Measurements from ENCODE around the gene DPF1. TPM values are rescaled to one million over a fixed set of nuclear protein-coding genes. Genes with fewer than 3 reads are reported as not detected.
A peak's percentile ranks its signal among the peaks of the same experiment; 100 is the strongest.

DPF1 gene
- total RNA-seq, 1 experiment from 2014 or later: 7.5 TPM

DNA sequence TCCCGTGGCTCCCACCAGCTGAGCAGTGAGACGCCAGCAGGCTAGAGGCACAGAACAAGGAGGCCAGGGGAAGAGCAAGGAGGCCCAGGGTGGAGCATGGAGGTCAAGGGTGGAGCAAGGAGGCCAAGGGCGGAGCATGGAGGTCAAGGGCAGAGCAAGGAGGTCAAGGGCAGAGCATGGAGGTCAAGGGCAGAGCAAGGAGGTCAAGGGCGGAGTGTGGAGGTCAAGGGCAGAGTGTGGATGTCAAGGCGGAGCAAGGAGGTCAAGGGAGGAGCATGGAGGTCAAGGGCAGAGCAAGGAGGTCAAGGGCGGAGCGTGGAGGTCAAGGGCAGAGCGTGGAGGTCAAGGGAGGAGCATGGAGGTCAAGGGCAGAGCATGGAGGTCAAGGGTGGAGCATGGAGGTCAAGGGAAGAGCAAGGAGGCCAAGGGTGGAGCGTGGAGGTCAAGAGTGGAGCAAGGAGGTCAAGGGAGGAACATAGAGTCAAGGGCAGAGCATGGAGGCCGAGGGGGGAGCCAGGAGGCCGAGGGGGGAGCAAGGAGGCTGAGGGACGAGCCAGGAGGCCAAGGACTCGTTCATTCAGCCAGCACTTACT, 27.7 kb downstream of the DPF1 start:
- DNase-seq (ENCODE audit: low read depth, low spot score) (no peak), ATAC-seq (no peak)
- Histone ChIP-seq H3K4me3 (ENCODE audit: low read depth in 2 of 2, low read length in 2 of 2) (no peak overlapping the region), H3K27me3 (ENCODE audit: control insufficient read depth, insufficient read depth, low read length) (no peaks in the 10 kb centered on the region), H3K4me1 (ENCODE audit: control insufficient read depth, insufficient read depth, low read length) (no peaks in the 10 kb centered on the region), H3K36me3 (ENCODE audit: control insufficient read depth, insufficient read depth, low read length) (no peaks in the 10 kb centered on the region), H3K27ac (ENCODE audit: low read length) (no peak overlapping the region), H3K9me3 (ENCODE audit: control insufficient read depth, insufficient read depth, low read depth, low read length) (no peaks in the 10 kb centered on the region)
- CTCF ChIA-PET: no interaction called here
- intact Hi-C loops (cut with micrococcal nuclease; ENCODE audit: unreplicated experiment) (no loop called here), in situ Hi-C loops (cut with HindIII; ENCODE audit: low pct_unique_long_range_greater_than_20kb, low sequenced_read_pairs) (no loop called here)
- TSS peak; percentile 68 for BruUV-seq (replicated peaks)
- POLR2A ChIA-PET: interaction anchor here (0.6 kb wide), 1 partner anchor 54 kb away, joined by 3 read pairs; no protein-coding TSS in a partner anchor
- TF ChIP-seq TCF7L2 (IDR thresholded peaks at IDR 0.05; ENCODE audit: low read depth, low read length): no peak
- TF ChIP-seq SIN3A (IDR thresholded peaks at IDR 0.05; ENCODE audit: borderline replicate concordance, insufficient read depth, low read depth, low read length): no peak
- TF ChIP-seq, protein P1, sequence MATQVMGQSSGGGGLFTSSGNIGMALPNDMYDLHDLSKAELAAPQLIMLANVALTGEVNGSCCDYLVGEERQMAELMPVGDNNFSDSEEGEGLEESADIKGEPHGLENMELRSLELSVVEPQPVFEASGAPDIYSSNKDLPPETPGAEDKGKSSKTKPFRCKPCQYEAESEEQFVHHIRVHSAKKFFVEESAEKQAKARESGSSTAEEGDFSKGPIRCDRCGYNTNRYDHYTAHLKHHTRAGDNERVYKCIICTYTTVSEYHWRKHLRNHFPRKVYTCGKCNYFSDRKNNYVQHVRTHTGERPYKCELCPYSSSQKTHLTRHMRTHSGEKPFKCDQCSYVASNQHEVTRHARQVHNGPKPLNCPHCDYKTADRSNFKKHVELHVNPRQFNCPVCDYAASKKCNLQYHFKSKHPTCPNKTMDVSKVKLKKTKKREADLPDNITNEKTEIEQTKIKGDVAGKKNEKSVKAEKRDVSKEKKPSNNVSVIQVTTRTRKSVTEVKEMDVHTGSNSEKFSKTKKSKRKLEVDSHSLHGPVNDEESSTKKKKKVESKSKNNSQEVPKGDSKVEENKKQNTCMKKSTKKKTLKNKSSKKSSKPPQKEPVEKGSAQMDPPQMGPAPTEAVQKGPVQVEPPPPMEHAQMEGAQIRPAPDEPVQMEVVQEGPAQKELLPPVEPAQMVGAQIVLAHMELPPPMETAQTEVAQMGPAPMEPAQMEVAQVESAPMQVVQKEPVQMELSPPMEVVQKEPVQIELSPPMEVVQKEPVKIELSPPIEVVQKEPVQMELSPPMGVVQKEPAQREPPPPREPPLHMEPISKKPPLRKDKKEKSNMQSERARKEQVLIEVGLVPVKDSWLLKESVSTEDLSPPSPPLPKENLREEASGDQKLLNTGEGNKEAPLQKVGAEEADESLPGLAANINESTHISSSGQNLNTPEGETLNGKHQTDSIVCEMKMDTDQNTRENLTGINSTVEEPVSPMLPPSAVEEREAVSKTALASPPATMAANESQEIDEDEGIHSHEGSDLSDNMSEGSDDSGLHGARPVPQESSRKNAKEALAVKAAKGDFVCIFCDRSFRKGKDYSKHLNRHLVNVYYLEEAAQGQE (IDR thresholded peaks at IDR 0.05; ENCODE audit: insufficient read depth in 1 of 2, low read depth in 2 of 2, low read length in 1 of 2): no peak
- no peak for TF ChIP-seq POLR2AphosphoS5 (IDR thresholded peaks at IDR 0.05; ENCODE audit: low read depth, low read length)
- TF ChIP-seq, protein P2, sequence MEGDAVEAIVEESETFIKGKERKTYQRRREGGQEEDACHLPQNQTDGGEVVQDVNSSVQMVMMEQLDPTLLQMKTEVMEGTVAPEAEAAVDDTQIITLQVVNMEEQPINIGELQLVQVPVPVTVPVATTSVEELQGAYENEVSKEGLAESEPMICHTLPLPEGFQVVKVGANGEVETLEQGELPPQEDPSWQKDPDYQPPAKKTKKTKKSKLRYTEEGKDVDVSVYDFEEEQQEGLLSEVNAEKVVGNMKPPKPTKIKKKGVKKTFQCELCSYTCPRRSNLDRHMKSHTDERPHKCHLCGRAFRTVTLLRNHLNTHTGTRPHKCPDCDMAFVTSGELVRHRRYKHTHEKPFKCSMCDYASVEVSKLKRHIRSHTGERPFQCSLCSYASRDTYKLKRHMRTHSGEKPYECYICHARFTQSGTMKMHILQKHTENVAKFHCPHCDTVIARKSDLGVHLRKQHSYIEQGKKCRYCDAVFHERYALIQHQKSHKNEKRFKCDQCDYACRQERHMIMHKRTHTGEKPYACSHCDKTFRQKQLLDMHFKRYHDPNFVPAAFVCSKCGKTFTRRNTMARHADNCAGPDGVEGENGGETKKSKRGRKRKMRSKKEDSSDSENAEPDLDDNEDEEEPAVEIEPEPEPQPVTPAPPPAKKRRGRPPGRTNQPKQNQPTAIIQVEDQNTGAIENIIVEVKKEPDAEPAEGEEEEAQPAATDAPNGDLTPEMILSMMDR (IDR thresholded peaks at IDR 0.05): no peak

DNA sequence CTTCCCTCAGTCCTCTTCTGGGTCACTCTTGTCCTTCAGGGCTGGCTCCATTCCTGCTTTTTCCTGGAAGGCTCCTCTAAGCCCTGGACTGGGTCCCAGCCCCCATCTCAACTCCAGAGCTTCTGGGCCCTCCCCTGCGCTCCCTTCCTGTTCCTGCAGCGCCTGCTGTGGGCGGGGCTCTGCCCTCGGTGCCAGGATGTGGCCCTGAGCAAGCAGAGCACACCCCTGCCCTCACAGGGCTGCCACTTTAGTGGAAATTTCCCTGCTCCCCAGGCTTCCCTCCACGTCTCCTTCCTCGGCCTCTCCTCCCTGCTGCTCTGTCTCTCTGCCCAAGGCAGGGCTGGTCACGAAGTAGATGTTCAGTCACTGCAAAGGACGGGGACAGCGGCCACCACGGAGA, 28.8 kb downstream of the DPF1 start:
- H3K27ac ChIP-seq (ENCODE audit: low read length): no peak overlapping the region
- no peak for ATAC-seq
- in situ Hi-C loops (cut with HindIII; ENCODE audit: low pct_unique_long_range_greater_than_20kb, low sequenced_read_pairs): no loop called here

More for the DNA sequence above, 28.8 kb downstream of the DPF1 start:
- H3K27me3 ChIP-seq (ENCODE audit: control insufficient read depth, insufficient read depth, low read length): no peaks in the 10 kb centered on the region
- TF ChIP-seq TCF7L2 (IDR thresholded peaks at IDR 0.05; ENCODE audit: low read depth, low read length) (no peak), POLR2AphosphoS5 (IDR thresholded peaks at IDR 0.05; ENCODE audit: low read depth, low read length) (no peak), SIN3A (IDR thresholded peaks at IDR 0.05; ENCODE audit: borderline replicate concordance, insufficient read depth, low read depth, low read length) (no peak)
- TF ChIP-seq, protein P1 (IDR thresholded peaks at IDR 0.05; ENCODE audit: insufficient read depth in 1 of 2, low read depth in 2 of 2, low read length in 1 of 2): no peak
- TF ChIP-seq, protein P2 (IDR thresholded peaks at IDR 0.05): no peak
- no peak overlapping the region for H3K4me3 ChIP-seq (ENCODE audit: low read depth in 2 of 2, low read length in 2 of 2)
- H3K36me3 ChIP-seq (ENCODE audit: control insufficient read depth, insufficient read depth, low read length): no peaks in the 10 kb centered on the region
- no peak for DNase-seq (ENCODE audit: low read depth, low spot score)
- intact Hi-C loops (cut with micrococcal nuclease; ENCODE audit: unreplicated experiment): no loop called here
- POLR2A ChIA-PET: no interaction called here
- H3K4me1 ChIP-seq (ENCODE audit: control insufficient read depth, insufficient read depth, low read length): no peaks in the 10 kb centered on the region
- no peaks in the 10 kb centered on the region for H3K9me3 ChIP-seq (ENCODE audit: control insufficient read depth, insufficient read depth, low read depth, low read length)
- no TSS peak for BruUV-seq (replicated peaks)
- CTCF ChIA-PET: no interaction called here

All from Panc1 (cell line).